Lower leg skin (tissue), 4 donors: Measurements from ENCODE around the gene JAK1. TPM values are rescaled to one million over a fixed set of nuclear protein-coding genes. Genes with fewer than 3 reads are reported as not detected.

Source experiments
- DNase-seq, 2 donors: peaks; one replicate each; pipeline ENCODE4 v3.0.0-alpha.2; 2019; ENCODE audit warnings: low spot score in 2 of 2
- H3K4me3 ChIP-seq: fragments of 200-600 bp; sonication (generic); 2 replicates; pipeline ENCODE4 v1.5.1; 2017; ENCODE audit warnings: mild to moderate bottlenecking, low read depth; ENCODE audit not compliant: poor library complexity, severe bottlenecking
- CTCF ChIP-seq, 3 donors: fragments of 450-650 bp; IDR thresholded peaks; one replicate each; pipeline ENCODE4 v1.5.1; 2016; ENCODE audit warnings: antibody characterized with exemption in 3 of 3, mild to moderate bottlenecking in 3 of 3, moderate library complexity in 2 of 3
- POLR2A ChIP-seq, 2 donors: fragments of 450-650 bp; IDR thresholded peaks; one replicate each; pipeline ENCODE4 v1.6.1; 2016 to 2017; ENCODE audit warnings: antibody characterized with exemption in 2 of 2, mild to moderate bottlenecking in 1 of 2, moderate library complexity in 1 of 2
- WGBS, 2 donors: methylation state at CpG; one replicate each; pipeline ENCODE4 v1.1.5; 2018; 5-methylcytosine and 5-hydroxymethylcytosine counted together
- intact Hi-C: fragments of 100-400 bp; cut with DNase I; formaldehyde crosslinking; loops from one replicate; pipeline ENCODE4 v1.15.0; 2023; ENCODE audit warnings: low total_unique reads
- total RNA-seq, 4 donors: library from RNA; depleted of rRNA; stranded (reverse); fragments of >200 nt; gene quantifications; one replicate each; pipeline ENCODE4 v1.1.0, GENCODE V29; 2016

Gene JAK1
- total RNA-seq, 4 donors from 2014 or later: 97.1 to 159 (median 129) TPM

DNA sequence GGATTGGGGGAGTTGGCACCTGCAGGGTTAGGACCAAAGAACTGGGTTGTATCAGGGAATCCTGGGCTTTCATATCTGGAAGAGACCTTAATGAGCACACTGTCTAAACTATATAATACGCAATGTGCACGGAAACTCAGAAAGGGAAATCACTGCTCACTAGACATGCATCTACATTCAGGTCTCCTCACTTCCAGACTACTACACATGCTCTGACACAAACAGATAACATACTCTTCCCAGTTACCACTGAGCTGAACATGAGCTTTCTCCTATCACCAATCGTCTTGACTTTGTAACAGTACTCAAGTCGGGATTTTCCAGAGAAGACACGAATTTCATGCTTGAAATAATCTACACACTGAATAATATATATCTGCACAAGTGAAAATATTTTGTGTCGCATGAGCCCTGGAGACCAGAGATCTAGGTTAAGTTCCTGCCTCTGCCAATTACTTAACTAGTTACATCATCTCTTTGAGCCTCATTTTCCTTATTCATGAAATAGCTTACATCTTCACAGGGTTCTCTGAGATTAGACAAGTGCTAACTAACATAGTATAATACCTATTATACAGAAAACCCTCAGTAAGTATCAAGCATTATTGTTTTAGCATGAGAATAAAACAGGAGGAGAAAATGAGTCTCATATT, 101.1 kb downstream of the JAK1 start:
- no peak for TF ChIP-seq POLR2A (IDR thresholded peaks at IDR 0.05)
- TF ChIP-seq CTCF (IDR thresholded peaks at IDR 0.05): no peak
- WGBS, 2 donors: 88 to 90% methylated on average over 6 of the region's 6 CpGs
- H3K4me3 ChIP-seq: no peak overlapping the region
- intact Hi-C loops: no loop called here
- no peak for DNase-seq

GRCh38 chr1:64864018-64864940, 102.1 kb downstream of the JAK1 start:
- DNase-seq: peak; percentile 68 to 89
- intact Hi-C loops: no loop called here
- 66 to 67% methylated on average over 14 of the region's 14 CpGs for WGBS, 2 donors
- H3K4me3 ChIP-seq: no peak overlapping the region
- TF ChIP-seq POLR2A (IDR thresholded peaks at IDR 0.05): no peak
- no peak for TF ChIP-seq CTCF (IDR thresholded peaks at IDR 0.05)

DNA sequence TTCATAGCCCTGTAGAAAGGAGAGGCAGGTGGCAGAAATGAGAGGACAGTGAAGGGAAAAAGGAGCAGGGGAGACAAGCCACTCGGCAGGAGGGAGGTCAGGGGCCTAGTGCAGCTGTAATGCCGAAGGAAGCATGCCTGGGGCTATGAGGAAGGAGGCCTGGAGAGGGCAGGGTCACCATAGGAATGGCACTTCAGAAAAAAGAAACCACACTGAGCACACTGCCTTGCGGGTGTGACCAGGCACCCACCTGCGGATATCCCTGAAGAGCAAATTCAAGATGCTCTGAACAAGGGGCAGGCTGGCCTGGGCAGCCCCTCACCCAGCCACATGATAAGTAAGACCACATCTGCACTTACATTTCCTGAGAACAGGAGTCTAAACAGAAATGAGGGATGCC, 104.7 kb downstream of the JAK1 start:
- no peak overlapping the region for H3K4me3 ChIP-seq
- 76 to 78% methylated on average over 4 of the region's 4 CpGs for WGBS, 2 donors
- TF ChIP-seq POLR2A (IDR thresholded peaks at IDR 0.05) (no peak), CTCF (IDR thresholded peaks at IDR 0.05) (no peak)
- intact Hi-C loops: no loop called here
- no peak for DNase-seq

DNA sequence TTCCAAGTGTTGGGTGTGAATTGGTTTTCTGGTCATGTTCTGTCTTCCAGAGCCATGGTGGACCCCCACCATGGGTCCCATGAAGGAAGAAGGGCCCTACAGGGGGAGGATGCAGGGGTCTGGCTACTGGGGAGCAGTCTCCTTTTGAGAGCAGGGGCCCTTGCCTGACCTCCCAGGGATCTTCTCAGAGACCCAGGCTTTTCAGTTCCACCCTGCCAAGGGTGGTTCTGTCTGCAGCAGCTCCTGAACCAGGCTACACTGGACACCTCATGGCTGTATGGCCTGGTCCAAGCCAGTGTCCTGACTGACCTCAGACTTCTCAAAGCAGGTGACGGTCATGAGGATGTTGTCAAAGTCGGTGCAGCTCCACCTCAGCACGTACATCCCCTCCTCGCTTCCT, 109.0 kb downstream of the JAK1 start:
- intact Hi-C loops: no loop called here
- WGBS, 2 donors: 98% methylated on average over 4 of the region's 4 CpGs
- TF ChIP-seq CTCF (IDR thresholded peaks at IDR 0.05) (no peak), POLR2A (IDR thresholded peaks at IDR 0.05) (no peak)
- no peak overlapping the region for H3K4me3 ChIP-seq
- DNase-seq: peak in 1 of 2 donors; percentile 62

DNA sequence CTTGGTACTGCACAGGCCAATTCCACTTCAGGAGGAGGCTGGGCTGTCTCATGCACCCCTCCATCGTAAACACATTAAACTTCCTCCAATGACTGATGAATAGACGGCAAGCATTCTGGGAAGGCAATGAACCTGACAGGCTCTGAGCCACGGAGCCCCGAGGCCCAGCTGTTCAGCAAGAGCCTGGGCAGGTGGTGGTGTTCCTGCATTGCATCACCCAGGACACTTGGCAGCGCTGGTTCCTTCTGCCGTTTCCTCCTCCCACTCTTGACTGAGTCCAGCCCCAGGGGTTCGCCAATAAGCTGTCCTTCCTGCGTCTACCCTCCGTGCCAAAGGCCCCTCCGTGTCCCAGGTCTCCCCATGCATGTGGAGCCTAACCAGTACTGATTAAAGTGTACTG, 109.8 kb downstream of the JAK1 start:
- 67 to 74% methylated on average over 10 of the region's 10 CpGs for WGBS, 2 donors
- no peak for TF ChIP-seq CTCF (IDR thresholded peaks at IDR 0.05)
- no peak for TF ChIP-seq POLR2A (IDR thresholded peaks at IDR 0.05)
- peak in 1 of 2 donors; percentile 81 for DNase-seq
- intact Hi-C loops: no loop called here
- no peak overlapping the region for H3K4me3 ChIP-seq
